Measurements from ENCODE around the gene OR10G7.

The OR10G7 gene

GRCh38 chr11:124041254-124041653, at the start of gene OR10G7:
Gene OR10G7 (minus strand): TSS chr11:124041325. CDS start chr11:124039001, 2,324 bp downstream.
- no peak for DNase-seq

GRCh38 chr11:124085997-124086846, 45.1 kb upstream of the OR10G7 start:
- DNase-seq: no peak

GRCh38 chr11:124085583-124085982, 44.5 kb upstream of the OR10G7 start:
- no peak for DNase-seq

GRCh38 chr11:124082371-124082770, 41.2 kb upstream of the OR10G7 start:
- no peak for DNase-seq

- DNase-seq: no peak
These were observed 40.4 kb upstream of the OR10G7 start for GRCh38 chr11:124081483-124081882.

- DNase-seq: no peak
These were observed 39.3 kb upstream of the OR10G7 start for GRCh38 chr11:124080327-124081001.

- DNase-seq: no peak
These were observed 38.7 kb upstream of the OR10G7 start for GRCh38 chr11:124079631-124080326.

- DNase-seq: no peak
These were observed 37.5 kb upstream of the OR10G7 start for GRCh38 chr11:124078591-124078990.

GRCh38 chr11:124077266-124077665, 36.1 kb upstream of the OR10G7 start:
- no peak for DNase-seq

GRCh38 chr11:124075841-124076651, 34.9 kb upstream of the OR10G7 start:
- DNase-seq: no peak

GRCh38 chr11:124075492-124075840, 34.3 kb upstream of the OR10G7 start:
- no peak for DNase-seq

GRCh38 chr11:124074554-124074953, 33.4 kb upstream of the OR10G7 start:
- DNase-seq: no peak

GRCh38 chr11:124072147-124072546, 31.0 kb upstream of the OR10G7 start:
- DNase-seq: no peak

- no peak for DNase-seq
These were observed 30.5 kb upstream of the OR10G7 start for GRCh38 chr11:124071623-124071948.

GRCh38 chr11:124070915-124071622, 29.9 kb upstream of the OR10G7 start:
- DNase-seq: no peak

- no peak for DNase-seq
These were observed 28.6 kb upstream of the OR10G7 start for GRCh38 chr11:124069429-124070401.

GRCh38 chr11:124068601-124069110, 27.5 kb upstream of the OR10G7 start:
- no peak for DNase-seq

GRCh38 chr11:124052966-124053365, 11.8 kb upstream of the OR10G7 start:
- no peak for DNase-seq

- no peak for DNase-seq
These were observed 9.6 kb upstream of the OR10G7 start for GRCh38 chr11:124050748-124051147.

- DNase-seq: no peak
These were observed 2.3 kb upstream of the OR10G7 start for GRCh38 chr11:124043420-124043819.

GRCh38 chr11:124039557-124039956, 1.6 kb downstream of the OR10G7 start:
- DNase-seq: no peak
